ENCODE measurements around the gene PACS1. TPM values are rescaled to one million over a fixed set of nuclear protein-coding genes. Genes with fewer than 3 reads are reported as not detected.

Gene PACS1
- polyA plus RNA-seq, 1 of the 3 experiments (the other 2 are of a cell fraction), result 37.3 TPM

DNA sequence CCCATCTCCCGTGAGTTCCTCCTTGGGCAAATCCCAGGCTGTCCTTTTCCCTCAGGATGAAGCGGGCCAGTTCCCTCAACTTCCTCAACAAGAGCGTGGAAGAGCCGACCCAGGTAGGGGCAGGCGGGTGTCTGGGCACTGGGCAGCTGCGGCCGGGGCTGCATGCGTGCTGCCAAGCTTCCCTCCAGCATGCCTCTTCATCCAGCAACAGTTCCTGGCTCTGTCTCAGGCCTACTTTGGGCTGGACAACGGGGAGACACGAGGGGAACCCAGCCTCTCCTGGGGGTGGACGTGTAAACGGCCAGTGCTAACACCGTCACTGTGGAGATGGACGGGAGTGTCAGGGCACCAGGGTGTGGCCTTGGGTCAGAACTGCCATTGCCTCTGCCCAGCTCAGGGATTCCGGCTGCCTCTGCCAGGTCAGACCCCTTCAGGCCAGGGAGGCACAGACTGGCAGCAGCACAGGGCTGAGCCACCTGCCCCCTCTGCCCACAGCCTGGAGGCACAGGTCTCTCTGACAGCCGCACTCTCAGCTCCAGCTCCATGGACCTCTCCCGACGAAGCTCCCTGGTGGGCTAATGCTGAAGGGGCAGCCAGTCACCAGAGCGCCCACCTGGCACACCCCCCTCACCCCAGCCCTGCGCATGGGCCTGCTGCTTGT, 196.4 kb downstream of the PACS1 start:
- H3K36me3 ChIP-seq (replicated peaks in 1 of 2; ENCODE audit: control insufficient read depth in 1 of 2, insufficient read depth in 2 of 2, low read length in 1 of 2), result peaks cover 10 to 44% of the 10 kb centered on the region in 2 experiments
- H3K27ac ChIP-seq (ENCODE audit: low read depth in 2 of 2, low read length in 1 of 2), result peak overlapping the region; percentile 75 to 84
- H3K4me3 ChIP-seq (ENCODE audit: low read depth in 2 of 2, low read length in 1 of 2), result peak overlapping the region; percentile 72 to 89
- no peaks in the 10 kb centered on the region for H3K9me2 ChIP-seq
- WGBS (ENCODE audit: low lambda C conversion rate), result 85% methylated on average over 14 of the region's 20 CpGs
- ChIA-PET CTCF (interaction anchor here (1.0 to 9.4 kb wide), 8 partner anchors 13 to 68 kb away, joined by 3 to 111 read pairs (median 4); partner anchors contain the start of genes CNIH2 and YIF1A), POLR2A (interaction anchor here (0.6 to 2.3 kb wide), 4 partner anchors 11 to 877 kb away, joined by 3 to 6 read pairs (median 3); partner anchors contain the start of gene RIN1)
- no peaks in the 10 kb centered on the region for H3K27me3 ChIP-seq (ENCODE audit: insufficient read depth)
- peak overlapping the region; percentile 96 for H3K4me2 ChIP-seq
- no peak overlapping the region for H2AFZ ChIP-seq (ENCODE audit: low read depth)
- H3F3A ChIP-seq (replicated peaks; ENCODE audit: insufficient read depth), result peaks cover 16% of the 10 kb centered on the region
- no peaks in the 10 kb centered on the region; the same call in 1 of the 2 replicates for H4K20me1 ChIP-seq (ENCODE audit: insufficient read depth)
- peaks cover 29% of the 10 kb centered on the region for H3K79me2 ChIP-seq (ENCODE audit: insufficient read depth)
- H3K9ac ChIP-seq, result peak overlapping the region; percentile 8; the same call in 1 of the 2 replicates
- no peak for DNase-seq
- H3K9me3 ChIP-seq, result no peaks in the 10 kb centered on the region
- peaks cover 11 to 14% of the 10 kb centered on the region in 2 experiments; a peak in 2 of 4 replicates for H3K4me1 ChIP-seq (ENCODE audit: control insufficient read depth in 1 of 2, insufficient read depth in 2 of 2, low read depth in 1 of 2, low read length in 1 of 2)
- TF ChIP-seq NFIC (IDR thresholded peaks at IDR 0.05; ENCODE audit: borderline replicate concordance), result no peak
- no peak for TF ChIP-seq JUND (IDR thresholded peaks at IDR 0.05)
- no peak for TF ChIP-seq FOXM1 (IDR thresholded peaks at IDR 0.05; ENCODE audit: low read depth)
- TF ChIP-seq, protein P1, sequence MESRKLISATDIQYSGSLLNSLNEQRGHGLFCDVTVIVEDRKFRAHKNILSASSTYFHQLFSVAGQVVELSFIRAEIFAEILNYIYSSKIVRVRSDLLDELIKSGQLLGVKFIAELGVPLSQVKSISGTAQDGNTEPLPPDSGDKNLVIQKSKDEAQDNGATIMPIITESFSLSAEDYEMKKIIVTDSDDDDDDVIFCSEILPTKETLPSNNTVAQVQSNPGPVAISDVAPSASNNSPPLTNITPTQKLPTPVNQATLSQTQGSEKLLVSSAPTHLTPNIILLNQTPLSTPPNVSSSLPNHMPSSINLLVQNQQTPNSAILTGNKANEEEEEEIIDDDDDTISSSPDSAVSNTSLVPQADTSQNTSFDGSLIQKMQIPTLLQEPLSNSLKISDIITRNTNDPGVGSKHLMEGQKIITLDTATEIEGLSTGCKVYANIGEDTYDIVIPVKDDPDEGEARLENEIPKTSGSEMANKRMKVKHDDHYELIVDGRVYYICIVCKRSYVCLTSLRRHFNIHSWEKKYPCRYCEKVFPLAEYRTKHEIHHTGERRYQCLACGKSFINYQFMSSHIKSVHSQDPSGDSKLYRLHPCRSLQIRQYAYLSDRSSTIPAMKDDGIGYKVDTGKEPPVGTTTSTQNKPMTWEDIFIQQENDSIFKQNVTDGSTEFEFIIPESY (IDR thresholded peaks at IDR 0.05; ENCODE audit: borderline replicate concordance, low read depth), result no peak
- no peak for TF ChIP-seq EP300 (IDR thresholded peaks at IDR 0.05; ENCODE audit: borderline replicate concordance in 1 of 2, low read depth in 1 of 2, low read length in 1 of 2)
- no peak for TF ChIP-seq ELF1 (IDR thresholded peaks at IDR 0.05)
- no peak for TF ChIP-seq YY1 (IDR thresholded peaks at IDR 0.05; ENCODE audit: low read depth)
- TF ChIP-seq, protein P2, sequence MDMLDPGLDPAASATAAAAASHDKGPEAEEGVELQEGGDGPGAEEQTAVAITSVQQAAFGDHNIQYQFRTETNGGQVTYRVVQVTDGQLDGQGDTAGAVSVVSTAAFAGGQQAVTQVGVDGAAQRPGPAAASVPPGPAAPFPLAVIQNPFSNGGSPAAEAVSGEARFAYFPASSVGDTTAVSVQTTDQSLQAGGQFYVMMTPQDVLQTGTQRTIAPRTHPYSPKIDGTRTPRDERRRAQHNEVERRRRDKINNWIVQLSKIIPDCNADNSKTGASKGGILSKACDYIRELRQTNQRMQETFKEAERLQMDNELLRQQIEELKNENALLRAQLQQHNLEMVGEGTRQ (IDR thresholded peaks at IDR 0.05; ENCODE audit: borderline replicate concordance, low read depth, low read length), result no peak
- TF ChIP-seq TAF1 (IDR thresholded peaks at IDR 0.05; ENCODE audit: borderline replicate concordance, low read depth, low read length), result no peak
- no peak for TF ChIP-seq SIN3A (IDR thresholded peaks at IDR 0.05; ENCODE audit: borderline replicate concordance, low read depth, low read length)
- no peak for TF ChIP-seq RFX5 (IDR thresholded peaks at IDR 0.05; ENCODE audit: low read length)
- TF ChIP-seq SMC3 (IDR thresholded peaks at IDR 0.05; ENCODE audit: low read depth, low read length), result no peak

DNA sequence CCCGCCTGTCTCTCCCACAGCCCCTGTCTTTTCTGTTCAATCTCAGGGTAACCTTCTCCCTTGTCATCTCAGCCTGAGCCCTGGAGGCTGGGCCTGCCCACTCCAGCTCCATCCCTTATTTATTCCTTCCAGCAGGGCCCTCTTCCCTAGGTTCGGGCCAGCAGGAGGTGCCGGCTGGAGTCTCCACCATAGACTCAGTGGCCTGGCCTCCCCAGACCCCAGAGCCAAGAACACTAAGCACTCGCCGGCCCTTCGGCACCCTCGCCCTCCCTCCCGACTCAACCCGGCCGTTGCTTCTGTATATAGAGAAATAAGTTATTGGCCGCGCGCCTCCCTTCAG, 196.9 kb downstream of the PACS1 start:
- CTCF ChIA-PET, result interaction anchor here (1.0 to 9.4 kb wide), 10 partner anchors 13 to 199 kb away, joined by 3 to 111 read pairs (median 4); partner anchors contain the start of genes CNIH2, RIN1 and YIF1A
- H3K79me2 ChIP-seq (ENCODE audit: insufficient read depth), result peaks cover 34% of the 10 kb centered on the region
- peaks cover 11 to 14% of the 10 kb centered on the region in 2 experiments; a peak in 2 of 4 replicates for H3K4me1 ChIP-seq (ENCODE audit: control insufficient read depth in 1 of 2, insufficient read depth in 2 of 2, low read depth in 1 of 2, low read length in 1 of 2)
- no peaks in the 10 kb centered on the region for H3K9me3 ChIP-seq
- 41% methylated on average over 13 of the region's 13 CpGs for WGBS (ENCODE audit: low lambda C conversion rate)
- peak overlapping the region; percentile 75 to 84 for H3K27ac ChIP-seq (ENCODE audit: low read depth in 2 of 2, low read length in 1 of 2)
- POLR2A ChIA-PET, result interaction anchor here (0.6 to 2.3 kb wide), 9 partner anchors 8 to 105 kb away, joined by 3 to 8 read pairs (median 6); partner anchors contain the start of genes RIN1 and YIF1A
- H3K27me3 ChIP-seq (ENCODE audit: insufficient read depth), result no peaks in the 10 kb centered on the region
- H3F3A ChIP-seq (replicated peaks; ENCODE audit: insufficient read depth), result peaks cover 16% of the 10 kb centered on the region
- DNase-seq, result no peak
- H4K20me1 ChIP-seq (ENCODE audit: insufficient read depth), result no peaks in the 10 kb centered on the region; the same call in 1 of the 2 replicates
- peak overlapping the region; percentile 96 for H3K4me2 ChIP-seq
- H2AFZ ChIP-seq (ENCODE audit: low read depth), result no peak overlapping the region
- H3K9me2 ChIP-seq, result no peaks in the 10 kb centered on the region
- no peak for TF ChIP-seq MXI1 (IDR thresholded peaks at IDR 0.05; ENCODE audit: low read depth, low read length)
- TF ChIP-seq, protein P3, sequence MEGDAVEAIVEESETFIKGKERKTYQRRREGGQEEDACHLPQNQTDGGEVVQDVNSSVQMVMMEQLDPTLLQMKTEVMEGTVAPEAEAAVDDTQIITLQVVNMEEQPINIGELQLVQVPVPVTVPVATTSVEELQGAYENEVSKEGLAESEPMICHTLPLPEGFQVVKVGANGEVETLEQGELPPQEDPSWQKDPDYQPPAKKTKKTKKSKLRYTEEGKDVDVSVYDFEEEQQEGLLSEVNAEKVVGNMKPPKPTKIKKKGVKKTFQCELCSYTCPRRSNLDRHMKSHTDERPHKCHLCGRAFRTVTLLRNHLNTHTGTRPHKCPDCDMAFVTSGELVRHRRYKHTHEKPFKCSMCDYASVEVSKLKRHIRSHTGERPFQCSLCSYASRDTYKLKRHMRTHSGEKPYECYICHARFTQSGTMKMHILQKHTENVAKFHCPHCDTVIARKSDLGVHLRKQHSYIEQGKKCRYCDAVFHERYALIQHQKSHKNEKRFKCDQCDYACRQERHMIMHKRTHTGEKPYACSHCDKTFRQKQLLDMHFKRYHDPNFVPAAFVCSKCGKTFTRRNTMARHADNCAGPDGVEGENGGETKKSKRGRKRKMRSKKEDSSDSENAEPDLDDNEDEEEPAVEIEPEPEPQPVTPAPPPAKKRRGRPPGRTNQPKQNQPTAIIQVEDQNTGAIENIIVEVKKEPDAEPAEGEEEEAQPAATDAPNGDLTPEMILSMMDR (IDR thresholded peaks at IDR 0.05), result peak; percentile 22
- peak overlapping the region; percentile 8; the same call in 1 of the 2 replicates for H3K9ac ChIP-seq
- peaks cover 10 to 44% of the 10 kb centered on the region in 2 experiments for H3K36me3 ChIP-seq (replicated peaks in 1 of 2; ENCODE audit: control insufficient read depth in 1 of 2, insufficient read depth in 2 of 2, low read length in 1 of 2)
- H3K4me3 ChIP-seq (ENCODE audit: low read depth in 2 of 2, low read length in 1 of 2), result peak overlapping the region; percentile 72 to 89

Data from SK-N-SH (cell line).